ENCODE results near the gene KCNK17. TPM values are rescaled to one million over a fixed set of nuclear protein-coding genes. Genes with fewer than 3 reads are reported as not detected.

The KCNK17 gene
- total RNA-seq, 1 donor from 2014 or later = not detected

- Mint-ChIP-seq H3K27ac (ENCODE audit: unreplicated experiment) (no peak overlapping the region), H3K9me3 (ENCODE audit: unreplicated experiment) (peaks cover 4% of the 10 kb centered on the region), H3K4me3 (ENCODE audit: unreplicated experiment) (no peak overlapping the region), H3K27me3 (ENCODE audit: unreplicated experiment) (peaks cover 7% of the 10 kb centered on the region), H3K36me3 (ENCODE audit: unreplicated experiment) (no peaks in the 10 kb centered on the region), H3K4me1 (ENCODE audit: low read depth, unreplicated experiment) (no peaks in the 10 kb centered on the region)
- no peak for DNase-seq
- TF ChIP-seq CTCF (IDR thresholded peaks at IDR 0.05; ENCODE audit: partially characterized antibody, unreplicated experiment) = no peak
Measured at GRCh38 chr6:39261751-39262150, 52.5 kb downstream of the KCNK17 start.

DNA sequence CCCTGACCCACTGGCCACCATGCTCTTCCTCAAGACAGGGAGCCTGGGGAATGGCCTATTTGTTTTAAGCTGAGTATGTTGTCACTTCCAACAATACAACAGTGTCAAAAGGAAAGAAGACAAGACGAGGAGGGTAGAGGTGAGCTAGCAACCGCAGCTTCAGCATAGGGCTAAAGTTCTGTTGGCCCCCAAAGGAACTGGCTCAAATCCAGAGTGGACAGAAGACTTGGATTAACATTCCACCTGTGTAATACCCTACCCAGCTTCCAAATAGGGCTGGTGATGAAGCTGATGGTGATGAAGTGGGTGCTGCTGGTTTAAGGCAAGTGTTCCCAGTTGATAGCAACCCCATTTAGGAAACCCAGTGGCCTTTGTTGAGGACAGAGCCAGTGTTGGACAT is 53.3 kb downstream of the KCNK17 start:
- no peaks in the 10 kb centered on the region for H3K4me1 Mint-ChIP-seq (ENCODE audit: low read depth, unreplicated experiment)
- DNase-seq = no peak
- peaks cover 7% of the 10 kb centered on the region for H3K27me3 Mint-ChIP-seq (ENCODE audit: unreplicated experiment)
- TF ChIP-seq CTCF (IDR thresholded peaks at IDR 0.05; ENCODE audit: partially characterized antibody, unreplicated experiment) = no peak
- H3K36me3 Mint-ChIP-seq (ENCODE audit: unreplicated experiment) = no peaks in the 10 kb centered on the region
- H3K4me3 Mint-ChIP-seq (ENCODE audit: unreplicated experiment) = no peak overlapping the region
- no peak overlapping the region for H3K27ac Mint-ChIP-seq (ENCODE audit: unreplicated experiment)
- H3K9me3 Mint-ChIP-seq (ENCODE audit: unreplicated experiment) = peaks cover 7% of the 10 kb centered on the region

- H3K4me1 Mint-ChIP-seq (ENCODE audit: low read depth, unreplicated experiment) = no peaks in the 10 kb centered on the region
- DNase-seq = no peak
- no peaks in the 10 kb centered on the region for H3K36me3 Mint-ChIP-seq (ENCODE audit: unreplicated experiment)
- H3K27ac Mint-ChIP-seq (ENCODE audit: unreplicated experiment) = no peak overlapping the region
- peaks cover 7% of the 10 kb centered on the region for H3K27me3 Mint-ChIP-seq (ENCODE audit: unreplicated experiment)
- peaks cover 7% of the 10 kb centered on the region for H3K9me3 Mint-ChIP-seq (ENCODE audit: unreplicated experiment)
- no peak for TF ChIP-seq CTCF (IDR thresholded peaks at IDR 0.05; ENCODE audit: partially characterized antibody, unreplicated experiment)
- no peak overlapping the region for H3K4me3 Mint-ChIP-seq (ENCODE audit: unreplicated experiment)
Measured at GRCh38 chr6:39260456-39260855, 53.8 kb downstream of the KCNK17 start.

- DNase-seq = no peak
- Mint-ChIP-seq H3K4me3 (ENCODE audit: unreplicated experiment) (no peak overlapping the region), H3K9me3 (ENCODE audit: unreplicated experiment) (peaks cover 8% of the 10 kb centered on the region), H3K27ac (ENCODE audit: unreplicated experiment) (no peak overlapping the region), H3K27me3 (ENCODE audit: unreplicated experiment) (peaks cover 7% of the 10 kb centered on the region), H3K36me3 (ENCODE audit: unreplicated experiment) (no peaks in the 10 kb centered on the region), H3K4me1 (ENCODE audit: low read depth, unreplicated experiment) (no peaks in the 10 kb centered on the region)
- TF ChIP-seq CTCF (IDR thresholded peaks at IDR 0.05; ENCODE audit: partially characterized antibody, unreplicated experiment) = no peak
Measured at GRCh38 chr6:39256294-39256940, 57.8 kb downstream of the KCNK17 start.

DNA sequence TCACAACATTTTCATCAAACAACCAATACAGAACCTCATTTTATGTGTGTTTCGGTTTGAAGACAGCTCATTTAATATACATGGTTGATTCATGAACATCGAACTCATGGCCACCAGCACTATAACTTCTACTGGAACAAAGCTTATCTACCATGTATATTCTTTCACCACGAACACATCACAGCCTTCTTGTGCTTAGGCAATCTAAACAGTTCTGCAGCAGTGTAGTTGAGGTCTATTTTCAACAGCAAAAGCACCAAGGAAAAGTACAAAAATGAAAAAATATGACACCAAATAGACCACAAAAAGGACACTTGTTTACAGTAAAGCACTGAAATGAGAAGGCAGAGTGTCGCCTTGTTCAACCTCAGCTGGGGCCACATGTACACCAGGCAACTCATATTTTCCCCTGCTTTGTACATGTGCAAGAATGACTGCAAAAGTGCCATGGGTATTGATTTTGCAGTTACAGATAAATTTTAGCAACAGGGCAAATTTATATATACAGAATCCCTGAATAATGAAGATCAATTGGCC is 59.2 kb downstream of the KCNK17 start:
- TF ChIP-seq CTCF (IDR thresholded peaks at IDR 0.05; ENCODE audit: partially characterized antibody, unreplicated experiment) = no peak
- H3K9me3 Mint-ChIP-seq (ENCODE audit: unreplicated experiment) = peaks cover 8% of the 10 kb centered on the region
- H3K4me3 Mint-ChIP-seq (ENCODE audit: unreplicated experiment) = no peak overlapping the region
- no peak overlapping the region for H3K27ac Mint-ChIP-seq (ENCODE audit: unreplicated experiment)
- no peak for DNase-seq
- no peaks in the 10 kb centered on the region for H3K4me1 Mint-ChIP-seq (ENCODE audit: low read depth, unreplicated experiment)
- peaks cover 6% of the 10 kb centered on the region for H3K27me3 Mint-ChIP-seq (ENCODE audit: unreplicated experiment)
- no peaks in the 10 kb centered on the region for H3K36me3 Mint-ChIP-seq (ENCODE audit: unreplicated experiment)

Data from glutamatergic neuron (in vitro differentiated cells).